Loucy (cell line): ENCODE measurements around the gene CDHR4.
A peak's percentile ranks its signal among the peaks of the same experiment; 100 is the strongest.

ENCODE experiments used
- H2AFZ ChIP-seq: fragments of 200-600 bp; sonication (generic); 2 replicates; pipeline ENCODE4 v1.6.0; 2016; ENCODE audit warnings: antibody characterized with exemption, mild to moderate bottlenecking, low read length, moderate library complexity
- H3F3A ChIP-seq: fragments of 200-600 bp; 2 replicates; pipeline ENCODE4 v1.6.0; 2016; ENCODE audit warnings: antibody characterized with exemption, low read depth, mild to moderate bottlenecking
- H3K27me3 ChIP-seq: fragments of 200-600 bp; sonication (generic); 2 replicates; pipeline ENCODE4 v1.6.1; 2014; ENCODE audit warnings: low read length, mild to moderate bottlenecking; ENCODE audit not compliant: insufficient read depth, poor library complexity, severe bottlenecking
- H3K36me3 ChIP-seq: fragments of 200-600 bp; sonication (generic); 2 replicates; pipeline ENCODE4 v1.6.1; 2016; ENCODE audit warnings: low read length; ENCODE audit not compliant: insufficient read depth
- H3K4me1 ChIP-seq: fragments of 200-600 bp; sonication (generic); 2 replicates; pipeline ENCODE4 v1.5.1; 2014; ENCODE audit warnings: low read length, mild to moderate bottlenecking; ENCODE audit not compliant: insufficient read depth, poor library complexity, severe bottlenecking
- H3K4me2 ChIP-seq: fragments of 200-600 bp; sonication (generic); 2 replicates; pipeline ENCODE4 v1.6.0; 2014; ENCODE audit warnings: antibody characterized with exemption, low read length, low read depth, mild to moderate bottlenecking; ENCODE audit not compliant: poor library complexity, severe bottlenecking
- H3K4me3 ChIP-seq: fragments of 200-600 bp; sonication (generic); 2 replicates; pipeline ENCODE4 v1.5.1; 2014; ENCODE audit warnings: low read length, mild to moderate bottlenecking, mixed read lengths; ENCODE audit not compliant: poor library complexity, severe bottlenecking
- H3K79me2 ChIP-seq: fragments of 200-600 bp; sonication (generic); 2 replicates; pipeline ENCODE4 v1.6.1; 2014; ENCODE audit warnings: low read length; ENCODE audit not compliant: insufficient read depth
- H3K9ac ChIP-seq: fragments of 200-600 bp; sonication (generic); 2 replicates; pipeline ENCODE4 v1.6.0; 2014; ENCODE audit warnings: mild to moderate bottlenecking, low read depth, low read length, moderate library complexity; ENCODE audit not compliant: poor library complexity, severe bottlenecking
- H3K9me2 ChIP-seq: fragments of 200-600 bp; sonication (generic); replicated peaks from 2 replicates; pipeline ENCODE4 v1.6.1; 2016; ENCODE audit warnings: low read depth, low read length, mixed read lengths
- H3K9me3 ChIP-seq: fragments of 200-600 bp; sonication (generic); 2 replicates; pipeline ENCODE4 v1.6.1; 2014; ENCODE audit warnings: mild to moderate bottlenecking, antibody characterized with exemption, low read length, low read depth; ENCODE audit not compliant: insufficient read depth
- H4K20me1 ChIP-seq: fragments of 200-600 bp; sonication (generic); 2 replicates; pipeline ENCODE4 v1.6.0; 2014; ENCODE audit warnings: antibody characterized with exemption, low read length, mild to moderate bottlenecking; ENCODE audit not compliant: insufficient read depth, poor library complexity, severe bottlenecking
- EZH2phosphoT487 ChIP-seq: fragments of 200-600 bp; IDR thresholded peaks from 2 replicates; pipeline ENCODE4 v1.6.1; 2018; ENCODE audit warnings: antibody characterized with exemption, mild to moderate bottlenecking, moderate library complexity, borderline replicate concordance
- TF ChIP-seq, protein P1 (sequence below): fragments of 200-600 bp; sonication (generic); conservative IDR thresholded peaks from 2 replicates; pipeline ENCODE4 v1.5.1; 2014; ENCODE audit warnings: mild to moderate bottlenecking, antibody characterized with exemption, low read length

Gene CDHR4

GRCh38 chr3:49842843-49843517 is 43.3 kb upstream of the CDHR4 start:
- Histone ChIP-seq H3K4me2 (no peak overlapping the region), H3K9ac (no peak overlapping the region), H3K36me3 (peaks cover 22% of the 10 kb centered on the region; the same call in 1 of the 2 replicates), H3K9me3 (no peaks in the 10 kb centered on the region), H3K4me1 (peaks cover 12% of the 10 kb centered on the region), H3K9me2 (no peaks in the 10 kb centered on the region), H3K79me2 (no peaks in the 10 kb centered on the region), H3K27me3 (no peaks in the 10 kb centered on the region), H3K4me3 (no peak overlapping the region), H4K20me1 (no peaks in the 10 kb centered on the region), H3F3A (no peaks in the 10 kb centered on the region), H2AFZ (no peak overlapping the region)
- TF ChIP-seq EZH2phosphoT487 = no peak
- TF ChIP-seq, protein P1, sequence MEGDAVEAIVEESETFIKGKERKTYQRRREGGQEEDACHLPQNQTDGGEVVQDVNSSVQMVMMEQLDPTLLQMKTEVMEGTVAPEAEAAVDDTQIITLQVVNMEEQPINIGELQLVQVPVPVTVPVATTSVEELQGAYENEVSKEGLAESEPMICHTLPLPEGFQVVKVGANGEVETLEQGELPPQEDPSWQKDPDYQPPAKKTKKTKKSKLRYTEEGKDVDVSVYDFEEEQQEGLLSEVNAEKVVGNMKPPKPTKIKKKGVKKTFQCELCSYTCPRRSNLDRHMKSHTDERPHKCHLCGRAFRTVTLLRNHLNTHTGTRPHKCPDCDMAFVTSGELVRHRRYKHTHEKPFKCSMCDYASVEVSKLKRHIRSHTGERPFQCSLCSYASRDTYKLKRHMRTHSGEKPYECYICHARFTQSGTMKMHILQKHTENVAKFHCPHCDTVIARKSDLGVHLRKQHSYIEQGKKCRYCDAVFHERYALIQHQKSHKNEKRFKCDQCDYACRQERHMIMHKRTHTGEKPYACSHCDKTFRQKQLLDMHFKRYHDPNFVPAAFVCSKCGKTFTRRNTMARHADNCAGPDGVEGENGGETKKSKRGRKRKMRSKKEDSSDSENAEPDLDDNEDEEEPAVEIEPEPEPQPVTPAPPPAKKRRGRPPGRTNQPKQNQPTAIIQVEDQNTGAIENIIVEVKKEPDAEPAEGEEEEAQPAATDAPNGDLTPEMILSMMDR = no peak

GRCh38 chr3:49841806-49842205 is 42.1 kb upstream of the CDHR4 start:
- no peaks in the 10 kb centered on the region for H3K9me2 ChIP-seq
- no peaks in the 10 kb centered on the region for H3F3A ChIP-seq
- H3K9ac ChIP-seq = no peak overlapping the region
- no peak overlapping the region for H3K4me2 ChIP-seq
- no peaks in the 10 kb centered on the region for H3K9me3 ChIP-seq
- H3K4me3 ChIP-seq = no peak overlapping the region
- peaks cover 12% of the 10 kb centered on the region for H3K4me1 ChIP-seq
- no peaks in the 10 kb centered on the region for H4K20me1 ChIP-seq
- TF ChIP-seq EZH2phosphoT487 = no peak
- TF ChIP-seq, protein P1 = no peak
- H3K79me2 ChIP-seq = no peaks in the 10 kb centered on the region
- no peaks in the 10 kb centered on the region for H3K27me3 ChIP-seq
- H2AFZ ChIP-seq = no peak overlapping the region
- peaks cover 24% of the 10 kb centered on the region; the same call in 1 of the 2 replicates for H3K36me3 ChIP-seq

GRCh38 chr3:49841126-49841696 is 41.5 kb upstream of the CDHR4 start:
- Histone ChIP-seq H4K20me1 (no peaks in the 10 kb centered on the region), H3F3A (no peaks in the 10 kb centered on the region), H3K79me2 (no peaks in the 10 kb centered on the region), H3K4me1 (peaks cover 12% of the 10 kb centered on the region), H3K9me3 (no peaks in the 10 kb centered on the region), H3K36me3 (peaks cover 22% of the 10 kb centered on the region; the same call in 1 of the 2 replicates), H3K4me2 (no peak overlapping the region), H3K9ac (no peak overlapping the region), H3K9me2 (no peaks in the 10 kb centered on the region), H3K4me3 (no peak overlapping the region), H2AFZ (no peak overlapping the region), H3K27me3 (no peaks in the 10 kb centered on the region)
- no peak for TF ChIP-seq EZH2phosphoT487
- TF ChIP-seq, protein P1 = peak; percentile 85
